ENCODE results near the gene CDHR4. TPM values are rescaled to one million over a fixed set of nuclear protein-coding genes. Genes with fewer than 3 reads are reported as not detected.

Gene CDHR4
- total and polyA plus RNA-seq, 9 donors = 0.16 to 37.7 (median 2.6) TPM; not detected in 3

DNA sequence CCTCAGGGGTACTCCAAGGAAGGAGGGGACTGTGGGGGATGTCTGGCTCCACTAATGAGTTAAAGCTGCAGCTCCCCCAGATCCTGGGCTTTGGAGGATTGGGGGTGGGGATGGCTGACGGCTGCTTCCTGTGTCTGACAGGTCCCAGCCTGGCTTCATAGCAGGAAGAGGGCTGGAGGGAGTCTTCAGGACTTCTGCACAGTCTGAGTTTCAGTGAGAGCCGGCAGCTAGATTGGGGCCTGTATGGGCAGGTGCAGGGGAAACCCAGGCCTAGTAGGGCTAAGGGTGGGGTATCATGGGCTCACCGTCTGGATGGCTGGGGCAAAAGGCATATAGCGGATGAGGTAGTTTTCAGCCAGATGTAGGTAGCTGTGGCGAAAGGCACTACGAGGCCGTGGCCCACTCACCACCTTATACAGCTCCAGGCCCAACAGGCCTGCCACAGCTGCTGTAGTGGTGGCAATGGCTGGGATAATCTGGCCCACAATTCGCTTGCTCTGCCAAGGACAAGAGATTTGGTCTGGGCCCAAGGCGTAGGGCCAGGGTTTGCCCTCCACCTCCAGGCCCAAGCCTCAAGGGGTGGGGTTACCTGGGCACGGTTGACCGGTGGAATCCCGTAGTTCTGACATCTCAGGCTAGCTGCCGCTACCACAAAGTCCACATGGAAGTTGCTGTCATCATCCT is 7.9 kb upstream of the CDHR4 start:
- DNase-seq = no peak
- no peak overlapping the region for H3K27ac ChIP-seq
- TF ChIP-seq EP300 (IDR thresholded peaks at IDR 0.05) = no peak
- TF ChIP-seq, protein P1, sequence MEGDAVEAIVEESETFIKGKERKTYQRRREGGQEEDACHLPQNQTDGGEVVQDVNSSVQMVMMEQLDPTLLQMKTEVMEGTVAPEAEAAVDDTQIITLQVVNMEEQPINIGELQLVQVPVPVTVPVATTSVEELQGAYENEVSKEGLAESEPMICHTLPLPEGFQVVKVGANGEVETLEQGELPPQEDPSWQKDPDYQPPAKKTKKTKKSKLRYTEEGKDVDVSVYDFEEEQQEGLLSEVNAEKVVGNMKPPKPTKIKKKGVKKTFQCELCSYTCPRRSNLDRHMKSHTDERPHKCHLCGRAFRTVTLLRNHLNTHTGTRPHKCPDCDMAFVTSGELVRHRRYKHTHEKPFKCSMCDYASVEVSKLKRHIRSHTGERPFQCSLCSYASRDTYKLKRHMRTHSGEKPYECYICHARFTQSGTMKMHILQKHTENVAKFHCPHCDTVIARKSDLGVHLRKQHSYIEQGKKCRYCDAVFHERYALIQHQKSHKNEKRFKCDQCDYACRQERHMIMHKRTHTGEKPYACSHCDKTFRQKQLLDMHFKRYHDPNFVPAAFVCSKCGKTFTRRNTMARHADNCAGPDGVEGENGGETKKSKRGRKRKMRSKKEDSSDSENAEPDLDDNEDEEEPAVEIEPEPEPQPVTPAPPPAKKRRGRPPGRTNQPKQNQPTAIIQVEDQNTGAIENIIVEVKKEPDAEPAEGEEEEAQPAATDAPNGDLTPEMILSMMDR (IDR thresholded peaks at IDR 0.05) = no peak
- TF ChIP-seq POLR2A (IDR thresholded peaks at IDR 0.05) = no peak
- no peak overlapping the region for H3K4me3 ChIP-seq
- no peaks in the 10 kb centered on the region for H3K9me3 ChIP-seq
- intact Hi-C loops (cut with DNase I) = loop anchor here in 1 of 4 donors (10.0 kb wide), 1 partner anchor 97 kb away; the partner anchor contains the start of gene MST1R
- 67 to 75% (median 68%) methylated on average over 13 of the region's 13 CpGs for WGBS, 3 donors
- peaks cover 11% of the 10 kb centered on the region for H3K4me1 ChIP-seq (ENCODE audit: insufficient read depth)
- no peaks in the 10 kb centered on the region for H3K27me3 ChIP-seq
- no peaks in the 10 kb centered on the region for H3K36me3 ChIP-seq

DNA sequence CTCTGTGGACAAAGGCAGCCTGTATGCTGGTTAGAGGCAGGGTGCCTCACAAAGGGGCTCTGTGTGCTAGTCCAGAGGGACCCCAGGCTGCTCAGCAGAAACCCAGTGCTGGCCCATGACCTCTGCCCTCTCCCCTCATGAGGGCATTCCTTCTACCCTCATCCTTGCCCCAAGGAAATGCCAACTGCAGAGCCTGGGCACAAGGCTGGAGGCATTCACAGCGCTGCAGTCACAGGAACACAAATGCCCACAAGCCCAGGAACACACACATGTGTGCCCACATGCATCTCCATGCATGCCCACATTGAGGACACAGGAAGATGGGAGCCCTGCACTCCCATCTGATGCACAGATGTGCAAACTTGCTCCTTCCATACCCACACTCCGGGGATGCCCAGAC is 7.2 kb upstream of the CDHR4 start:
- Histone ChIP-seq H3K36me3 (no peaks in the 10 kb centered on the region), H3K27ac (peak overlapping the region in 1 of 2 donors; percentile 74), H3K4me3 (no peak overlapping the region), H3K27me3 (no peaks in the 10 kb centered on the region), H3K9me3 (no peaks in the 10 kb centered on the region), H3K4me1 (ENCODE audit: insufficient read depth) (peaks cover 11% of the 10 kb centered on the region)
- intact Hi-C loops (cut with DNase I) = loop anchor here in 1 of 4 donors (10.0 kb wide), 1 partner anchor 98 kb away; the partner anchor contains the start of gene MST1R
- WGBS, 3 donors = 79 to 85% (median 79%) methylated on average over 2 of the region's 2 CpGs
- TF ChIP-seq EP300 (IDR thresholded peaks at IDR 0.05) (no peak), POLR2A (IDR thresholded peaks at IDR 0.05) (no peak)
- TF ChIP-seq, protein P1 (IDR thresholded peaks at IDR 0.05) = no peak
- no peak for DNase-seq

DNA sequence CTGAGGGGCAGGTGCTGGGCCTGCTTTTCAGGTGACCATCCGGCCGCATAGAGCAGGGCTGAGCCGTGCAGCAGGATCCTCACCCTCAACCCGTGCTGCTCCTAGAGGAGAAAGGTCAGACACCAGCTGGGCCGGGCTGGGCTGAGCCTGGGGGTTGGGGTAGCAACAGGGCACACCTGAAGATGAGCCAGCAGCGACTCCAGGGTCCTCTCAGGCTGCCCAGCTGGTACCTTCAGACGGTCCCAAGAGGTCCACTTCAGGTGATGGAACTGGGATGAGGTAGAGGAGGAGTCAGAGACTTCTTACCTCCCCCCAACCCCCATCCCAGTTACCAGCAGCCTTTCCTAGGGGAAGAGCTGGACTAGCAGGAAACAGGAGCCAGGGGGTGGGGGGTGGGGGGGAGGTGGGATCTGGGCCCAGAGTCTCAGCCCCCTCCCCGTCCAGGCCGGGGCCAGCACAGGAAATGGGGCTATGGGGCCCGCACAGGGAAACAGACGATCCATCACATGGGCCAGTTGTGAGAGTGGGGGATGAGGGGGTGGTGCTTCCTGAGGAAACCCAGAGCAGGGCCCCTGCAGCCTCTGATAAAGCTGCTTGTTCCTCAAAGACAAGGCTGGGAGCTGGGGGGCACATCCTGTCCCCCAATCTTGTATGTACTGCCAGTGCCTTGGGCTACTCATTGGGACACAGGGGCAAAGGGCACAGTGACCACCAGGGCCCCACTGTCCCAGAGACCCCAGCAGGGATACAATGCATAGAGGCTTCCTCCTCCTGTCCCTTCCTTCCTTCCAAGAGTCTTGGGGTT is 6.4 kb upstream of the CDHR4 start:
- DNase-seq = peak in 4 of 5 donors; percentile 46 to 67 (median 63)
- H3K9me3 ChIP-seq = no peaks in the 10 kb centered on the region
- H3K27me3 ChIP-seq = no peaks in the 10 kb centered on the region
- H3K4me3 ChIP-seq = no peak overlapping the region
- peak overlapping the region; percentile 74 to 83 for H3K27ac ChIP-seq
- TF ChIP-seq POLR2A (IDR thresholded peaks at IDR 0.05) = no peak
- TF ChIP-seq, protein P1 (IDR thresholded peaks at IDR 0.05) = no peak
- TF ChIP-seq EP300 (IDR thresholded peaks at IDR 0.05) = no peak
- no peaks in the 10 kb centered on the region for H3K36me3 ChIP-seq
- intact Hi-C loops (cut with DNase I) = loop anchor here in 2 of 4 donors (2.0 to 10.0 kb wide), 2 partner anchors 33 to 99 kb away; partner anchors contain the start of gene MST1R (in 1 of the 2)
- H3K4me1 ChIP-seq (ENCODE audit: insufficient read depth) = peaks cover 11% of the 10 kb centered on the region
- WGBS, 3 donors = 36 to 43% (median 42%) methylated on average over 11 of the region's 11 CpGs

DNA sequence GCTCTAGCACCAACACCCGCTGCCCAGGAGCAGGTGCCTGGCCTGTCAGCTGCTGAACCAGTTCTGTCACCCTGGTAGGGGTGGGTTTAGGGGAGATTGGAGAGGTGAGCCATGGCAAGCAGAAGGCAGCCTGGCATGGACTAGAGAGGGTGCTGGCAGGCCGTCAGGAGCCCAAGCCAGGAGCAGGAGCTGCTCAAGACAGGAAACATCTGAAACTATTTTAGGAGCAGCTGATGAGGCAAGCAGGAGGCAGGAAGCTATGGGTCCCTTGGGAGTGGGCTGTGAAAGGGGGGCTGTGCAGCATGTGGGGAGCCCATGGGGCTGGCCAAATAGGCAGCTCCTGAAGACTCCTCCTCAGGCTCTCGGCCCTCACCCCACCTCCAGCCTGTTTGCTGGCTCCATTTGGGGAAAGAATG is 5.7 kb upstream of the CDHR4 start:
- H3K4me3 ChIP-seq = no peak overlapping the region

More for the DNA sequence above, 5.7 kb upstream of the CDHR4 start:
- DNase-seq = peak; percentile 74 to 89 (median 84)
- WGBS, 3 donors = 39 to 47% (median 42%) methylated on average over 3 of the region's 3 CpGs
- Histone ChIP-seq H3K4me1 (ENCODE audit: insufficient read depth) (peaks cover 11% of the 10 kb centered on the region), H3K27me3 (no peaks in the 10 kb centered on the region), H3K36me3 (no peaks in the 10 kb centered on the region), H3K27ac (peak overlapping the region; percentile 74 to 83), H3K9me3 (no peaks in the 10 kb centered on the region)
- TF ChIP-seq EP300 (IDR thresholded peaks at IDR 0.05) (no peak), POLR2A (IDR thresholded peaks at IDR 0.05) (no peak)
- TF ChIP-seq, protein P1 (IDR thresholded peaks at IDR 0.05) = no peak
- intact Hi-C loops (cut with DNase I) = loop anchor here in 2 of 4 donors (2.0 to 10.0 kb wide), 2 partner anchors 33 to 99 kb away; partner anchors contain the start of gene MST1R (in 1 of the 2)

All from ovary (tissue), 9 donors.